ENCODE measurements around the gene RPS6KC1.
"Not testable (repeated sequence)": the region's sequence is repeated elsewhere in the genome, so short reads cannot be mapped to it uniquely, and the experiment has no call there.

Gene RPS6KC1

DNA sequence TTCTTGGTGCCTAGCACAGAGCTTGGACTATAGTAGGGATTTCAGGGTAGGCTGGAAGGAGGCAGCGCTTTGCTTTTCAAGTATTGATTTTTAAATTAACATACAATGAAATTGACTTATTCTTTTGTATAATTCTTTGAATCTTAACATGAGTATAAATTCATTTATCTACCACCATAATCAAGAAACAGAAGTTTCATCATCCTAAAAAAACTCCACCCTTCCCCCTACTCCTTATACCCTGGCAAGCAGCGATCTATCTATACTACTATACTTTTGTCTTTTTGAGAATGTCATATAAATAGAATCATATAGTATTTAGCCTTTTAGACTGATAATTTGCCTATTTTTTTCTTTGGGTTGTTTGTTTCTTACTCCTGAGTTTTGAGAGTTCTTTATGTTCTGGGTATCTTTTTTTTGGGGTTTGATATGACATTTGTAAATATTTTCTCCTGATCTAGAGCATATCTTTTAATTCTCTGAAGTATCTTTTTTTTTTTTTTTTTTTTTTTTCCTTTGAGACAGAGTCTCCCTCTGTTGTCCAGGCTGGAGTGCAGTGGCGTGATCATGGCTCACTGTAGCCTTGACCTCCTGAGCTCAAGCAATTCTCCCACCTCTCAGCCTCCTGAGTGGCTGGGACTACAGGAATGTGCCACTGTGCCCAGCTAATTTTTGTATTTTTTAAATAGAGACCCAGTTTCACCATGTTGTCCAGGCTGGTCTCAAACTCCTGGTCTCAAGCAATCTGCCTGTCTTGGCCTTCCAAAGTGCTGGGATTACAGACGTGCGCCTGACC is 6.4 kb downstream of the RPS6KC1 start:
- no peak for DNase-seq

DNA sequence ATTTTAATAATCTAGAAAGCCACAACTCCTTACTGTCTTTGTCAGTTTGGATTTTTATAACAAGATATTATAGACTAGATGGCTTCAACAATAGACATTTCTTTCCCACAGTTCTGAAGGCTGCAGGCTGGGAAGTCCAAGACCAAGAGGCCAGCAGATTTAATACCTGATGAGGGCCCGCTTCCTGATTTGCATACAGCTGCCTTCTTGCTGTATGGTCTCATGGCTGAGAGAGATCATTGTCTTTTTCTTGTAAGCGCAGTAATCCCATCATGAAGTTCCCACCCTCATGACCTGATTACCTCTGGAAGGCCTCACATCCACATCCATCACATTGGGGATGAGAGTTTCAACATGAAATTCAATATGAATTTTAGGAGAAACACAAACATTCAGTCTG is 9.8 kb downstream of the RPS6KC1 start:
- DNase-seq, result no peak

GRCh38 chr1:213061263-213061662 is 10.2 kb downstream of the RPS6KC1 start:
- DNase-seq, result no peak

- no peak for DNase-seq
Observed at GRCh38 chr1:213065800-213066199, 14.8 kb downstream of the RPS6KC1 start.

- no peak for DNase-seq
Observed at GRCh38 chr1:213066363-213066762, 15.3 kb downstream of the RPS6KC1 start.

GRCh38 chr1:213067352-213067751 is 16.3 kb downstream of the RPS6KC1 start:
- DNase-seq, result no peak

- DNase-seq, result no peak
Observed at GRCh38 chr1:213070406-213070805, 19.4 kb downstream of the RPS6KC1 start.

DNA sequence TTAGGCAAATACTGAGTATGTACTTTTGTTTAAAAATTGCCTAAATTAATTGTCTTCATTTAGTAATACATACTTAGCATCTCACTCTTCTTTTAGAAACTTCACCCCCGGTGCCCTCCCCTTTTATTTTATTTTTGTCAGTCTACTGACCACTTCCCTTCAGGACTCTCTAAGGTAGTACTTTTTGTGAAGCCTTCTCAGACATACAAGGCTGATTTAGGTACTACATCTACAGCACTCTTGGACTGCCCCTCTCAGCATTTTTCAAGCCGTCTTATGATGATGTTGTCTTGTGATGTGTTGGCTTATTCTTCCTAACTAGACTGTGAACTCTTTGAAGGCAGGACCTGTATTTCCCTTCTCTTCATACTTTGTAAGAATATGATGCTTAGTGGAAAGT is 24.7 kb downstream of the RPS6KC1 start:
- no peak for DNase-seq

GRCh38 chr1:213082420-213083111 is 31.5 kb downstream of the RPS6KC1 start:
- DNase-seq, result no peak

- DNase-seq, result no peak
Observed at GRCh38 chr1:213083112-213083445, 32.0 kb downstream of the RPS6KC1 start.

DNA sequence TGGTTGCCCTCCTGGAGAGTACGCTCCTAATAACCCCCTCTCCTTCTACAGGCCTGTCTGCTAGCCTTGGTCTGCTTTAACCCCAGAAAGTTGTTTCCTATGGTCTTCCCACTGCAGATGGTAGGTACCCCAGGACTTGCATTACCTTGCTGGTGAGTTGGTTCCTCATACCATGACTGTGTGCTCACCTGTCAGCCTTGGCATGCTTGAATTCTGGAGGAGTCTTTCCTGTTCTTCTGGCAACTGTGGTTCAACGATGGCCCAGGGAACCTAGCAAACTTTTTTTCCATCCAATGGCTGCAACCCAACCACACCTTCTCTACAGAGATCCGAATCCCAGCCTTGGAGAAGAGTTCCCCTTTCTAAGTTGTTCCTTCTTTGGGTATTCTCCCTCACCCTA is 36.9 kb downstream of the RPS6KC1 start:
- no peak for DNase-seq

GRCh38 chr1:213089924-213090677 is 39.1 kb downstream of the RPS6KC1 start:
- DNase-seq, result no peak

- no peak for DNase-seq
Observed at GRCh38 chr1:213094446-213094845, 43.4 kb downstream of the RPS6KC1 start.

DNA sequence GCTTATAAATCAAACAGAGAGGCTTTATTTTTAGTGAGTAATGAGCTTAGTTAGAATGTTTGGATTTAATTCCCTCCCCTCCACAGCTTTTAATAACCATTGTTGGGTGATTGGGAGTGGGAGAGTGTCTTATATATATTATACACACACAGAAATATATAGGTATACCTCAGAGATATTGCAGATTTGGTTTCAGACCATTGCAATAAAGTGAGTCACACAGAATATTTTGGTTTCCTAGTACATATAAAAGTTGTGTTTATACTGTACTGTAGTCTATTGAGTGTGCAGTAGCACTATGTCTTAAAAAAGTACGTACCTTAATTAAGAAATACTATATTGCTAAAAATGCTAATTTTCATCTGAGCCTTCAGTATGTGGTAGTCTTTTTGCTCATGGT is 44.4 kb downstream of the RPS6KC1 start:
- no peak for DNase-seq

- no peak for DNase-seq
Observed at GRCh38 chr1:213099682-213100399, 48.8 kb downstream of the RPS6KC1 start.

DNA sequence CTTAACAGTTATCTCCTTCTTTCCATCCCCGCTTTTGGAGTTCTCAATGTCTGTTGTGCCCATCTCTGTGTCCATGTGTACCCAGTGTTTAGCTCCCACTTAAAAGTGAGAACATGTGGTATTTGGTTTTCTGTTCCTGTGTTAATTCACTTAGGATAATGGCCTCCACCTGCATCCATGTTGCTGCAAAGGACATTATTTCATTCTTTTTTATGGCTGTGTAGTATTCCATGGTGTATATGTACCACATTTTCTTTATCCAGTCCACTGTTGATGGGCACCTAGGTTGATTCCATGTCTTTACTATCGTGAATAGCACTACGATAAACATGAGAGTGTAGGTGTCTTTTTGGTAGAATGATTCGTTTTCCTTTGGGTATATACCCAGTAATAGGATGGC is 49.5 kb downstream of the RPS6KC1 start:
- DNase-seq, result not testable (repeated sequence)

GRCh38 chr1:213103377-213104306 is 52.6 kb downstream of the RPS6KC1 start:
- DNase-seq, result no peak

GRCh38 chr1:213104604-213105003 is 53.6 kb downstream of the RPS6KC1 start:
- no peak for DNase-seq

GRCh38 chr1:213106298-213106697 is 55.3 kb downstream of the RPS6KC1 start:
- DNase-seq, result no peak

DNA sequence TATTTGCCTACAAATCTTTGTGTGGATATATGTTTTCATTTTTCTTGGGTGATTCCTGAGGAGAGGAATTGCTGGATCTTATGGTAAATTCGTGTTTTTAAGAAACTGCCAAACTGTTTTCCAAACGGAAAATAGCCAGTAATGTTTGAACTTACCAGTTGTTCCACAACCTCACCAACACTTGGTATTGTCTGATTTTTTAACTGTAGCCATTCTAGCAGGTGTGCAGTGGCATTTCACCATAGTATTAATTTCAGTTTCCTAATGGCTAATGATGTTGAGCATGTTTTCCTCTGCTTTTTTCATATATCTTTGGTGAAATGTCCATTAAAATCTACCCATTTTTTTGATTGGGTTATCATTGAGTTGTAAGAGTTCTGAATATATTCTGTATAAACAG is 56.6 kb downstream of the RPS6KC1 start:
- DNase-seq, result no peak

DNA sequence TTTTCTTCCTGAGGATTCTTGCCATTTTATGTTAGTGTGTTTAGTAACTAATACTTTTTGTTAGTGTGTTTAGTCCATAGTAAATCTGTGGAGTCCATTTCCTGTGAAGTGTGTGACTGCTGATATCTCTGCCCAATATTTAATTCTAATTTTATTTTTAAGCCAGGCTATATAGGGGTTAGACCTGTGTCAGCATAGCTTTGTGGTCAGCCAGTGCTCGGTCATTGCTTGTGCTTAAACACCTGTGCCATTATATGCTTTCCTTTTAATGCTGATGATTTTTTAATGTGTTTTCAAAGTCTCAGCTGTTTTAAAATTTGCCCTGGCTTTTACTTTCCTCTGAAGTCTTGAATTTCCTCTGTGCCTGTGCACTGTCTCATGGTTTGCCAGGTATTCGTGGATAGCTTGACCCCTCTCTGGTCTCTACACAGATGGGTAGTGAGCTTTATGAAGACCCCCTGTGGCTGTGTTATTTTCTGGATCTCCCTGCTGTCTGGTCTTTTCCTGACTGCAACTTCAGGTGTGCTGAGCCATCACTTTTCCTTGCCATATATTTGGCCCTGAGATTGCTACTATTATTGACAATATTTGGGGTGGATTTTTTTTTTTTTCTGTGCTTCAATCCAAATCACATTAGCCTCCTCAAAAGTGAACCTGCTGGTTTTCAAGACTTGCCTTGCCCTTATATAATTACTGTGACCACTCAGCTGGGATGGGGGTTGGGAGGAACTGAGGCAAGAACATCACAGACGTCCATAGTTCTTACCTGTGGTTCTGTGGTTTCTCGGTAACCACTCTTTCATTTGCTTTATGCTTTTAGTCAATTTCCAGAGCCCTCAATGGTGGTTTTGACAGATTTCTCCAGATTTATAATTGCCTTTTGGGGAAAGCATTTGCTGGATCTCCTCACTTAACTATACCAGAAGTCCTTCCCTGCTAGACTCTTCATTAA is 59.6 kb downstream of the RPS6KC1 start:
- DNase-seq, result no peak
